Natural killer cell (primary cell): Measurements from ENCODE around the gene SORCS2. TPM values are rescaled to one million over a fixed set of nuclear protein-coding genes. Genes with fewer than 3 reads are reported as not detected.

Experiments
- ATAC-seq, 3 donors: fragments of 150-1000 bp in 2 of 3; fragments of 200-7000 bp in 1 of 3; cut with Tn5 transposase; 1 replicate in 1 of 3; 2 replicates in 2 of 3; pipeline ENCODE4 v1.10.0; 2021; ENCODE audit warnings: mild to moderate bottlenecking in 2 of 3, moderate library complexity in 2 of 3
- DNase-seq, 2 donors: peaks; one replicate each; pipeline versions ENCODE4 v3.0.0 to v3.0.0-alpha.2; 2013 to 2021; ENCODE audit warnings: mixed read lengths in 1 of 2
- H3K27ac ChIP-seq: one replicate; pipeline ENCODE4 v1.5.1; 2013; ENCODE audit warnings: mild to moderate bottlenecking, low read length
- H3K27me3 ChIP-seq: one replicate; pipeline ENCODE4 v1.6.1; 2013; ENCODE audit warnings: low read length; ENCODE audit not compliant: control insufficient read depth, insufficient read depth
- H3K36me3 ChIP-seq: one replicate; pipeline ENCODE4 v1.6.1; 2013; ENCODE audit warnings: low read length; ENCODE audit not compliant: control insufficient read depth, insufficient read depth
- H3K4me1 ChIP-seq: one replicate; pipeline ENCODE4 v1.6.1; 2013; ENCODE audit warnings: low read length; ENCODE audit not compliant: control insufficient read depth, insufficient read depth
- H3K4me3 ChIP-seq: one replicate; pipeline ENCODE4 v1.5.1; 2013; ENCODE audit warnings: low read length
- H3K9me3 ChIP-seq: one replicate; pipeline ENCODE4 v1.6.1; 2013; ENCODE audit warnings: low read length; ENCODE audit not compliant: control insufficient read depth, insufficient read depth
- H3K27ac Mint-ChIP-seq, 2 donors: one replicate each; pipeline ENCODE4 v1.8.0; 2022; ENCODE audit warnings: mild to moderate bottlenecking in 2 of 2, mixed read lengths in 2 of 2, moderate library complexity in 1 of 2
- H3K27me3 Mint-ChIP-seq, 2 donors: one replicate each; pipeline ENCODE4 v1.8.0; 2022; ENCODE audit warnings: low read depth in 2 of 2, mixed read lengths in 2 of 2
- H3K36me3 Mint-ChIP-seq: one replicate; pipeline ENCODE4 v1.8.0; 2022; ENCODE audit warnings: mixed read lengths
- H3K4me1 Mint-ChIP-seq, 2 donors: one replicate each; pipeline ENCODE4 v1.8.0; 2022; ENCODE audit warnings: mixed read lengths in 2 of 2
- H3K4me3 Mint-ChIP-seq: one replicate; pipeline ENCODE4 v1.8.0; 2022; ENCODE audit warnings: mild to moderate bottlenecking, moderate library complexity, mixed read lengths
- H3K9me3 Mint-ChIP-seq, 2 donors: one replicate each; pipeline ENCODE4 v1.8.0; 2022; ENCODE audit warnings: mixed read lengths in 2 of 2
- CTCF ChIP-seq: fragments of 200-600 bp; IDR thresholded peaks from one replicate; pipeline ENCODE4 v1.8.0; 2022; ENCODE audit warnings: antibody characterized with exemption
- WGBS: methylation state at CpG from one replicate; pipeline ENCODE4 v1.1.7; 2013; ENCODE audit warnings: missing lambda C conversion rate; ENCODE audit not compliant: insufficient coverage; 5-methylcytosine and 5-hydroxymethylcytosine counted together
- intact Hi-C: fragments of 100-400 bp; cut with micrococcal nuclease; formaldehyde crosslinking; loops from one replicate; pipeline ENCODE4 v1.14.2; 2022
- total RNA-seq, 4 donors: library from RNA; stranded (reverse); fragments of 120-200 nt in 1 of 4; gene quantifications; one replicate each; pipeline versions ENCODE4 v1.2.3 to v1.2.4, GENCODE V29; 2013 to 2022

SORCS2 gene
- total RNA-seq, 3 donors from 2014 or later (not counting 1 experiment from before 2014, with no cell fraction given) = 1.2 to 2.5 (median 1.4) TPM

GRCh38 chr4:7650606-7651385 lies 458.5 kb downstream of the SORCS2 start:
- DNase-seq (peak; percentile 39 to 50), ATAC-seq (peak in 1 of 3 donors; percentile 6)
- no peaks in the 10 kb centered on the region for H3K27me3 Mint-ChIP-seq
- peaks cover 70 to 96% of the 10 kb centered on the region in 2 donors for H3K4me1 Mint-ChIP-seq
- intact Hi-C loops = loop anchor here (1.0 to 5.0 kb wide), 4 partner anchors 111 to 325 kb away; no protein-coding TSS in a partner anchor
- H3K4me3 ChIP-seq = no peak overlapping the region
- H3K36me3 Mint-ChIP-seq = no peaks in the 10 kb centered on the region
- H3K9me3 Mint-ChIP-seq = peaks cover 2 to 5% of the 10 kb centered on the region in 2 donors
- 77% methylated on average over 17 of the region's 22 CpGs for WGBS
- no peak for TF ChIP-seq CTCF
- peak overlapping the region; percentile 98 to 99 for H3K27ac Mint-ChIP-seq
- no peaks in the 10 kb centered on the region for H3K36me3 ChIP-seq
- H3K9me3 ChIP-seq = peaks cover 15% of the 10 kb centered on the region
- H3K4me3 Mint-ChIP-seq = peak overlapping the region; percentile 75
- peaks cover 100% of the 10 kb centered on the region for H3K4me1 ChIP-seq
- H3K27me3 ChIP-seq = no peaks in the 10 kb centered on the region
- peak overlapping the region; percentile 94 for H3K27ac ChIP-seq

GRCh38 chr4:7651461-7651921 lies 459.2 kb downstream of the SORCS2 start:
- Mint-ChIP-seq H3K27me3 (no peaks in the 10 kb centered on the region), H3K36me3 (no peaks in the 10 kb centered on the region), H3K4me1 (peaks cover 63 to 89% of the 10 kb centered on the region in 2 donors), H3K9me3 (peaks cover under 1 to 2% of the 10 kb centered on the region in 2 donors), H3K4me3 (peak overlapping the region; percentile 75), H3K27ac (peak overlapping the region; percentile 98 to 99)
- 85% methylated on average over 8 of the region's 8 CpGs for WGBS
- Histone ChIP-seq H3K4me1 (peaks cover 100% of the 10 kb centered on the region), H3K4me3 (no peak overlapping the region), H3K36me3 (no peaks in the 10 kb centered on the region), H3K27me3 (no peaks in the 10 kb centered on the region), H3K9me3 (peaks cover 8% of the 10 kb centered on the region), H3K27ac (peak overlapping the region; percentile 90)
- TF ChIP-seq CTCF = no peak
- ATAC-seq (no peak), DNase-seq (no peak)
- intact Hi-C loops = loop anchor here (5.0 kb wide), 2 partner anchors 129 to 316 kb away; no protein-coding TSS in a partner anchor

- Mint-ChIP-seq H3K36me3 (no peaks in the 10 kb centered on the region), H3K4me1 (peaks cover 58 to 83% of the 10 kb centered on the region in 2 donors), H3K27ac (peak overlapping the region; percentile 98 to 99), H3K4me3 (peak overlapping the region; percentile 75), H3K9me3 (no peaks in the 10 kb centered on the region), H3K27me3 (no peaks in the 10 kb centered on the region)
- H3K27ac ChIP-seq = peak overlapping the region; percentile 90
- ATAC-seq (no peak), DNase-seq (no peak)
- H3K4me1 ChIP-seq = peaks cover 100% of the 10 kb centered on the region
- TF ChIP-seq CTCF = no peak
- no peaks in the 10 kb centered on the region for H3K36me3 ChIP-seq
- peak overlapping the region; percentile 8 for H3K4me3 ChIP-seq
- intact Hi-C loops = loop anchor here (5.0 kb wide), 2 partner anchors 130 to 315 kb away; no protein-coding TSS in a partner anchor
- WGBS = 67% methylated on average over 6 of the region's 8 CpGs
- peaks cover 3% of the 10 kb centered on the region for H3K9me3 ChIP-seq
- H3K27me3 ChIP-seq = no peaks in the 10 kb centered on the region
Observed at GRCh38 chr4:7652006-7652405, 459.7 kb downstream of the SORCS2 start.
